GM12873 (cell line): ENCODE data around the gene R3HCC1L.
A peak's percentile ranks its signal among the peaks of the same experiment; 100 is the strongest.

Source experiments
- CTCF ChIP-seq: IDR thresholded peaks from 2 replicates; pipeline ENCODE4 v1.5.1; 2012; ENCODE audit warnings: low read depth, mild to moderate bottlenecking, moderate library complexity, low read length, control low read depth; ENCODE audit not compliant: insufficient read depth; ENCODE audit errors: missing control alignments

R3HCC1L gene

DNA sequence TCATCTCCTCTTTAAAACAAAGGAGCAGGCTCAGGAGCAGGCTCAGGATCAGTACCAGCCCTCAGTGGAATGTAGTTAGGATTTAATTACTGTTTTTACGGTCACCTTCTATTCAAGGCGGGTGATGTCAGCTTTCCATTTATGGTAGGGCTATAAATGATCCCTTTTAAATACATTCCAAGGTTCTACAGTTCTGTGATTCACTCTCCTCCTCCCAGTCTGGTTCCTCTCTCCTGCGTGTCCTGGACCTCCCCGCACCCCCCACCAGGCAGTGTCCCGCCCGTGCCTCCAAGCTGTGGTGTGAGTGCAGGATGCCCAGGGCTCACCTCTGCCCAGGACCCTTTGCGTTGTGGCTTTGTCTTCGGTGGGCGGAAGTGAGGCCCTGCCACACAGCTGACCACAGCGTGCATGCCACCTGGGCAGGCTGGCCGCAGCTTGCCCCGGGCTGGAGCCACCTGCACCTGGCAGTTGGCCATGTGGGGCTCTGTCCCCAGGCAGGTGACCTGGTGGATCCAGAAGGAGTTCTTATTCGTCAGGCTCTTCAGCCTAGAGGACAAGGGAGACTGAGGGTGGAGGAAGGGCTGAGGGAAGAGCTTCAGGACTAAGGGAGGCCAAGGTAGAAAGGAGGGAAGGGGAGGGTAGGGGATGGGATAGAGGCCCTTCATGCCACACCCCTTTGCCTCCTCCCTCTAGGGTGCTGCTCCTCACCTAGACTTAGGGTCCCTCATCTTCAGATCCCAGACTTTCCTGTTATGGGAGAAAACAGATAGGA, 124.4 kb downstream of the R3HCC1L start:
- TF ChIP-seq CTCF, result no peak

- TF ChIP-seq CTCF, result no peak
These were observed 125.3 kb downstream of the R3HCC1L start for GRCh38 chr10:98259606-98260315.

- no peak for TF ChIP-seq CTCF
These were observed 125.9 kb downstream of the R3HCC1L start for GRCh38 chr10:98260350-98260749.

DNA sequence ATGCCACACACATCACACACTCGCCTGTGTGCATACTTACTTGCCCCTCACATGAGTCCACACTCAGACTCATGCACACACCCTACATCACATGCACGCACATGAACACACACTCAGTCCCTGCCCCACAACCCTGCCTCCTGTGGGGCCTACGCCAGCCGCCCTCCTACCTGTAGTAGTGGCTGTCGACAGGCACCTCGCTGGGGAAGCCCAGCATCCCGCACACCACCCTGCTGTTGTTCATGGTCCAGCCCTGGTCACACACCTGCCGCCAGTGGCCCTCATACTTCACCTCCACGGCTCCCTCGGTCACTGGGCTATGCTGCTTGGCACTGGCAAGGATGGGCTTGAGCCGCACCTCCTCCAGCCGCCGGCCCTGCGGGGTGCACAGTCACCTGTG, 126.3 kb downstream of the R3HCC1L start:
- no peak for TF ChIP-seq CTCF

DNA sequence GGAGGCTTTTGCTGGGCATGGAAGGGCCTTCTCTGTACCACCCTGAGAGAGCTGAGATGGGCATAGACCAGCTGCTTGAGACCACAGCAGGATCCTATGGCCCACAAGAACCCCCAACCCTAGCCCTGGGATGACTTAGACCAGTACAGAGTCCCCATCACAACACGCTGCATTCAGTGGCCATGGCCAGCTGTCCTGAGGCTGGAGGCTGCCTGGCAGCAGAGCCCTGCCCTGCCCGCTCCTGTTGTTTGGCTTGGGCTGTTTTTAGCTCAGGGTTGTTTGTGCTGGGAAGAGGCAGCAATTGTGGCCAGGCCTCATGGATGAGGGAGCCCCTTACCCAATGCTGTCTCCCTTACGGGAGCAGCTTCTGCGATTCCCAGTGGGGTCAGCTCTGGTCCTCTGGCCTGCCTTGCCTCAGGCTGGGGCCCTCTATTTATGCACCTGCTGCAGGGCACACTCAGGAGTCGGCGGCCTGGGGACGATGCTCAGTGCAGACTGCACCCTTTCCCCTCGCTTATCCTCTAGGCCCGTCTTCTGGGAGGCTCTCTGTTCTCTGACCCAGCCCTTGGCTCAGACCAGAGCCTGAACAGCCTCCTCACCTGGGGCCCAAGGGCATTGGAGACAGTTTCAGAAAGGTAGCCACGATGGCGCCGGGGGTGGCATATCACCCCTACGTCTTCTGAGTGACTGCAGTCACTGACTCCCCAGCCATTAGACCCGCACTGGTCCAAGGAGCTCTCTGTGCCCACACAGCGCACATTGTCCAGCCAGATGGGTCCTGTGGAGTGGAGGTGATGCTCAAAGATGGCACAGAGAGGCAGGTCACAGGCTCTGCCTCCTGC, 127.2 kb downstream of the R3HCC1L start:
- TF ChIP-seq CTCF, result no peak

DNA sequence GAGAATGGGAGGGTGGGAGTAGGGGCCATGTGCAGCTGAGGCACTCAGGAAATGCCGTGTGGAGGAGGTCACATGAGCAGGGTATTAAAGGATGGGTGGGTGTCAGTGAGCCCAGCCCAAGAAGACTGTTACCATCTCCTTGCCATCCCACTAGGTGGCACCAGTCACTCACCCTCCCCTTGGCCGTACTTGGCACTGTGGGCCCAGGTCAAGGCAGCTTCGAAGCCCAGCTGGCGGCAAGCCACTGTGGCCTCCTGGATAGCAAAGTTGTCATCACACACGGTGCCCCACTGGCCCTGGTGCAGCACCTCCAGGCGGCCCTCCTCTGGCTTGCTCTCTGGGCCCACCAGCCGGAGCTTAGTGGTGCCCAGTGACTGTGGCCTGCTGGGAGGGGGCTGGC, 128.1 kb downstream of the R3HCC1L start:
- peak; percentile 64 for TF ChIP-seq CTCF

DNA sequence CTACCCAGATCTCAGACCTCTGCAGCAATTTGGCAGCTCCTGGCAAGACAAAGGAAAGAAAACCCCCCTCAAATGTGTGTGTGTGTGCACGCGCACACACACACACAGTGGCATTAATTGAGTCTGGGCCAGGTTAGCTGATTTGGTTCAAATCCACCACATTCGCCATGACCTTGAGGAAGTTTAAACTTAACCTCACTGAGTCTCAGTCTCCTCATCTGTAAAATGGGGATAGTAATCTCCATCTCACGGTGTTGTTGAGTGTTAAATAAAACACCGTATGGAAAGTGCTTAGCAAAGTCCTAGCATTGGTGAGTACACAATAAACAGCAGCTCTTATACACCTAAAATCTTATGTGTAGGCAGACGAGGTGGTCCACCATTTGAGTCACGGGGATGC, 128.6 kb downstream of the R3HCC1L start:
- no peak for TF ChIP-seq CTCF
